Melanocyte of skin (primary cell): ENCODE measurements around the gene KLHDC2. TPM values are rescaled to one million over a fixed set of nuclear protein-coding genes. Genes with fewer than 3 reads are reported as not detected.

Experiments used
- total RNA-seq, 2 donors: library from RNA; depleted of rRNA; stranded (reverse); fragments of >200 nt; gene quantifications; 2 replicates each; pipeline ENCODE4 v1.2.3, GENCODE V29; 2012

The KLHDC2 gene
- 10 to 100 TPM; 37.3 to 41.6 TPM for total RNA-seq

GRCh38 chr14:49767571-49768300 is at the start of gene KLHDC2:
Gene KLHDC2 (plus strand): TSS chr14:49768153. CDS start chr14:49768469, 316 bp downstream.

Other genes starting within 250 kb of the KLHDC2 start
- 1,000 to 10,000 TPM; 2,035 to 2,363 TPM for gene RPS29, start 181.8 kb upstream of the KLHDC2 start, total RNA-seq
- 10 to 100 TPM; 21.0 to 42.0 TPM for gene LRR1, start 169.2 kb upstream of the KLHDC2 start, total RNA-seq
- gene RPL36AL, start 147.5 kb upstream of the KLHDC2 start, total RNA-seq, result 100 to 1,000 TPM; 156 to 240 TPM
- gene MGAT2, start 147.4 kb upstream of the KLHDC2 start, total RNA-seq, result 10 to 100 TPM; 45.4 to 46.0 TPM
- gene DNAAF2, start 132.9 kb upstream of the KLHDC2 start, total RNA-seq, result 10 to 100 TPM in 1 of 2 donors, 1 to 10 TPM in 1; 7.2 to 10.3 TPM
- gene POLE2, start 79.9 kb upstream of the KLHDC2 start, total RNA-seq, result 10 to 100 TPM in 1 of 2 donors, 1 to 10 TPM in 1; 9.3 to 28.6 TPM
- gene KLHDC1, start 75.0 kb upstream of the KLHDC2 start, total RNA-seq, result 1 to 10 TPM; 3.0 to 3.4 TPM
- 10 to 100 TPM; 54.7 to 55.9 TPM for gene NEMF, start 84.6 kb downstream of the KLHDC2 start, total RNA-seq
- 10 to 100 TPM; 57.1 to 74.3 TPM for gene ARF6, start 124.9 kb downstream of the KLHDC2 start, total RNA-seq